ENCODE measurements around the gene BLOC1S4.

- TF ChIP-seq CTCF (IDR thresholded peaks at IDR 0.05): no peak
- TF ChIP-seq POLR2AphosphoS5 (IDR thresholded peaks at IDR 0.05): no peak
- no peak for TF ChIP-seq POLR2A (IDR thresholded peaks at IDR 0.05)
- no peak for TF ChIP-seq EP300 (IDR thresholded peaks at IDR 0.05)
These were observed 43.8 kb upstream of the BLOC1S4 start for GRCh38 chr4:6672131-6672530.

Measured in upper lobe of left lung (tissue), 4 donors.